Midbrain (tissue), 1 donor: ENCODE measurements around the gene ANP32B.

ENCODE experiments used
- DNase-seq: peaks from one replicate; lab custom pipeline; 2025; lab: John Stamatoyannopoulos, UW

Gene ANP32B

GRCh38 chr9:98024702-98025101 lies 41.6 kb downstream of the ANP32B start:
- no peak for DNase-seq

GRCh38 chr9:98031169-98031568 lies 48.0 kb downstream of the ANP32B start:
- no peak for DNase-seq

- DNase-seq: no peak
These were observed 48.8 kb downstream of the ANP32B start for GRCh38 chr9:98031935-98032334.

- DNase-seq: peak; percentile 72
These were observed 51.7 kb downstream of the ANP32B start for GRCh38 chr9:98034593-98035546.

GRCh38 chr9:98037357-98037756 lies 54.2 kb downstream of the ANP32B start:
- no peak for DNase-seq

- DNase-seq: no peak
These were observed 55.8 kb downstream of the ANP32B start for GRCh38 chr9:98038958-98039357.

- DNase-seq: no peak
These were observed 56.5 kb downstream of the ANP32B start for GRCh38 chr9:98039607-98040017.

GRCh38 chr9:98040212-98040611 lies 57.1 kb downstream of the ANP32B start:
- DNase-seq: no peak

- DNase-seq: no peak
These were observed 60.8 kb downstream of the ANP32B start for GRCh38 chr9:98043915-98044314.

GRCh38 chr9:98045234-98046179 lies 62.4 kb downstream of the ANP32B start:
- DNase-seq: no peak

GRCh38 chr9:98046180-98046543 lies 63.0 kb downstream of the ANP32B start:
- DNase-seq: no peak

GRCh38 chr9:98047002-98047401 lies 63.9 kb downstream of the ANP32B start:
- no peak for DNase-seq

- DNase-seq: no peak
These were observed 66.3 kb downstream of the ANP32B start for GRCh38 chr9:98049288-98050072.

- no peak for DNase-seq
These were observed 67.2 kb downstream of the ANP32B start for GRCh38 chr9:98050351-98050750.

- no peak for DNase-seq
These were observed 71.3 kb downstream of the ANP32B start for GRCh38 chr9:98054376-98054951.

GRCh38 chr9:98056269-98057137 lies 73.4 kb downstream of the ANP32B start, which contains the start of gene NANS:
Gene NANS (plus strand): TSS chr9:98056732. CDS start chr9:98056809, 77 bp downstream.
- DNase-seq: peak; percentile 93

- DNase-seq: no peak
These were observed 74.1 kb downstream of the ANP32B start for GRCh38 chr9:98057138-98057799.

- no peak for DNase-seq
These were observed 79.0 kb downstream of the ANP32B start for GRCh38 chr9:98062161-98062560.

GRCh38 chr9:98064623-98065392 lies 81.7 kb downstream of the ANP32B start:
- DNase-seq: no peak
